ENCODE results near the gene IER5. TPM values are rescaled to one million over a fixed set of nuclear protein-coding genes. Genes with fewer than 3 reads are reported as not detected.

IER5 gene
- total RNA-seq, 4 donors from 2014 or later = 10.7 to 16.7 (median 14.9) TPM

DNA sequence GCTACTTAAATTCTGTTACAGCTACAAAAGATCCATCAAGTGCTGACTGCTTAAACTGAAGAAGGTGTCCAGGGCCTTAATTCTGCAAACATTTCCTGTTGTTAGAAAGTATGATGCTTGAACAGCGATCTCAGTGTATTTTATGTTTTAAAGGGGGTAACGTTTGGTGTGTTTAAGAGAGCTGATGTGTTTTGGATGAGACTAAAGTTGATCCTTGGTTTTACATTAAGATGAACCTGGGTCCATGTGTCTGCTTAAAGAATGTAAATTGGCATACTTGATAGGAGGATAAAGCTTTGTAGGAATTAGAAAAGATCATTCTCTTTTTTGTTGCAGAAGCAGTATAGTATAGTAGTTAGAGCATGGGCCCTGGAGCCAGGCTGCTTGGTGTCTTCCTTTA, 3.6 kb downstream of the IER5 start:
- Histone ChIP-seq H3K36me3 (no peaks in the 10 kb centered on the region), H3K27ac (no peak overlapping the region), H3K27me3 (no peaks in the 10 kb centered on the region), H3K4me3 (no peak overlapping the region), H3K4me1 (peaks cover 13 to 74% (median 22%) of the 10 kb centered on the region in 3 donors), H3K9me3 (no peaks in the 10 kb centered on the region)
- no peak for TF ChIP-seq POLR2A (IDR thresholded peaks at IDR 0.05)
- no peak for TF ChIP-seq EP300 (IDR thresholded peaks at IDR 0.05)
- TF ChIP-seq POLR2AphosphoS5 (IDR thresholded peaks at IDR 0.05) = no peak
- TF ChIP-seq, protein P1, sequence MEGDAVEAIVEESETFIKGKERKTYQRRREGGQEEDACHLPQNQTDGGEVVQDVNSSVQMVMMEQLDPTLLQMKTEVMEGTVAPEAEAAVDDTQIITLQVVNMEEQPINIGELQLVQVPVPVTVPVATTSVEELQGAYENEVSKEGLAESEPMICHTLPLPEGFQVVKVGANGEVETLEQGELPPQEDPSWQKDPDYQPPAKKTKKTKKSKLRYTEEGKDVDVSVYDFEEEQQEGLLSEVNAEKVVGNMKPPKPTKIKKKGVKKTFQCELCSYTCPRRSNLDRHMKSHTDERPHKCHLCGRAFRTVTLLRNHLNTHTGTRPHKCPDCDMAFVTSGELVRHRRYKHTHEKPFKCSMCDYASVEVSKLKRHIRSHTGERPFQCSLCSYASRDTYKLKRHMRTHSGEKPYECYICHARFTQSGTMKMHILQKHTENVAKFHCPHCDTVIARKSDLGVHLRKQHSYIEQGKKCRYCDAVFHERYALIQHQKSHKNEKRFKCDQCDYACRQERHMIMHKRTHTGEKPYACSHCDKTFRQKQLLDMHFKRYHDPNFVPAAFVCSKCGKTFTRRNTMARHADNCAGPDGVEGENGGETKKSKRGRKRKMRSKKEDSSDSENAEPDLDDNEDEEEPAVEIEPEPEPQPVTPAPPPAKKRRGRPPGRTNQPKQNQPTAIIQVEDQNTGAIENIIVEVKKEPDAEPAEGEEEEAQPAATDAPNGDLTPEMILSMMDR (IDR thresholded peaks at IDR 0.05) = no peak
- no peak for ATAC-seq
- 60 to 79% methylated on average over 2 of the region's 2 CpGs for WGBS, 2 donors (ENCODE audit: low coverage in 1 of 2)

DNA sequence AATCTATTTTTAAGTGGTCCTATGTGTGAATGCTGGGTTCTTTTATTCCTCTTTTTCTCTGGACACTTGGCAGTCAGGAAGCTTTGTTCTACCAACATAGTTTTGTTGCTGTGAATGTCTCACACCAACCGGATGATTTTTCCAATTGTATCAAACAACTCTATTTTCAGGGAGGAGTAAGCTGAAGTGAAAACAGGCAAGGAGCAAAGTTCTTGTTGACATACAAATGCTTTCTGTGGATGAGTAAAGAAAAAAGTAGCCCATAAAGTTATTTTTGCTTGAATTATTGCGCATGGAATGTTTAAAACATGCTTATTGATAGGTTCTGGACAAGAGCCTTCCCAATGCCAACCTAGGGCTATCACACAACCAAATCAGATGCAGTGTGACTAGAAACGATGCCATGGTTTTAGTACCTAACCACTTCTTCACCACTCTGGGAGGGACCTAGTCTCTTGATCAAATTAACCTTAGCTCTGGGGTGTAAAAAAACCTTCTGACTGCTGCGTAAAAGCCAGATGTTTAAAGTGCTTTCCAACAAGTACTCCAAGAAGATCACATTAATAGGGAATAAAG, 4.5 kb downstream of the IER5 start:
- TF ChIP-seq EP300 (IDR thresholded peaks at IDR 0.05) (no peak), POLR2A (IDR thresholded peaks at IDR 0.05) (no peak), POLR2AphosphoS5 (IDR thresholded peaks at IDR 0.05) (no peak)
- TF ChIP-seq, protein P1 (IDR thresholded peaks at IDR 0.05) = no peak
- ATAC-seq = no peak
- no peak overlapping the region for H3K4me3 ChIP-seq

GRCh38 chr1:181094416-181095212, 6.1 kb downstream of the IER5 start:
- peak; percentile 79 for ATAC-seq

More for the DNA sequence above, 4.5 kb downstream of the IER5 start:
- H3K9me3 ChIP-seq = no peaks in the 10 kb centered on the region
- H3K36me3 ChIP-seq = no peaks in the 10 kb centered on the region
- H3K27me3 ChIP-seq = no peaks in the 10 kb centered on the region
- peaks cover 13 to 76% (median 22%) of the 10 kb centered on the region in 3 donors for H3K4me1 ChIP-seq
- WGBS, 2 donors (ENCODE audit: low coverage in 1 of 2) = 85 to 87% methylated on average over 3 to 4 of the region's 4 CpGs
- H3K27ac ChIP-seq = no peak overlapping the region

GRCh38 chr1:181095260-181095659, 6.8 kb downstream of the IER5 start:
- Histone ChIP-seq H3K27ac (peak overlapping the region in 3 of 4 donors; percentile 53 to 76 (median 73)), H3K4me3 (no peak overlapping the region), H3K36me3 (no peaks in the 10 kb centered on the region), H3K4me1 (peaks cover 17 to 95% (median 28%) of the 10 kb centered on the region in 3 donors), H3K27me3 (no peaks in the 10 kb centered on the region), H3K9me3 (no peaks in the 10 kb centered on the region)
- WGBS, 2 donors (ENCODE audit: low coverage in 1 of 2) = 82 to 83% methylated on average over 1 to 8 of the region's 8 CpGs
- no peak for TF ChIP-seq POLR2AphosphoS5 (IDR thresholded peaks at IDR 0.05)
- no peak for TF ChIP-seq POLR2A (IDR thresholded peaks at IDR 0.05)
- TF ChIP-seq, protein P1 (IDR thresholded peaks at IDR 0.05) = no peak
- no peak for TF ChIP-seq EP300 (IDR thresholded peaks at IDR 0.05)
- no peak for ATAC-seq

More at GRCh38 chr1:181094416-181095212, 6.1 kb downstream of the IER5 start:
- Histone ChIP-seq H3K27ac (peak overlapping the region; percentile 53 to 76 (median 70)), H3K27me3 (no peaks in the 10 kb centered on the region), H3K4me1 (peaks cover 17 to 88% (median 26%) of the 10 kb centered on the region in 3 donors), H3K4me3 (no peak overlapping the region), H3K9me3 (no peaks in the 10 kb centered on the region), H3K36me3 (no peaks in the 10 kb centered on the region)
- 14 to 22% methylated on average over 3 to 7 of the region's 7 CpGs for WGBS, 2 donors (ENCODE audit: low coverage in 1 of 2)
- TF ChIP-seq POLR2AphosphoS5 (IDR thresholded peaks at IDR 0.05) = peak; percentile 32
- TF ChIP-seq, protein P1 (IDR thresholded peaks at IDR 0.05) = peak in 1 of 4 experiments; percentile 5
- no peak for TF ChIP-seq EP300 (IDR thresholded peaks at IDR 0.05)
- TF ChIP-seq POLR2A (IDR thresholded peaks at IDR 0.05) = no peak

All from gastroesophageal sphincter (tissue), 4 donors.